ENCODE results near the gene C4orf36.

- no peak for TF ChIP-seq POLR2A (IDR thresholded peaks at IDR 0.05; ENCODE audit: extremely low read depth, insufficient read length)
- no peak for TF ChIP-seq CTCF (IDR thresholded peaks at IDR 0.05; ENCODE audit: low read depth, low read length)
These were observed 13.6 kb downstream of the C4orf36 start for GRCh38 chr4:86878640-86879039.
